ENCODE data around the gene HOXB1.
A peak's percentile ranks its signal among the peaks of the same experiment; 100 is the strongest.

The HOXB1 gene

DNA sequence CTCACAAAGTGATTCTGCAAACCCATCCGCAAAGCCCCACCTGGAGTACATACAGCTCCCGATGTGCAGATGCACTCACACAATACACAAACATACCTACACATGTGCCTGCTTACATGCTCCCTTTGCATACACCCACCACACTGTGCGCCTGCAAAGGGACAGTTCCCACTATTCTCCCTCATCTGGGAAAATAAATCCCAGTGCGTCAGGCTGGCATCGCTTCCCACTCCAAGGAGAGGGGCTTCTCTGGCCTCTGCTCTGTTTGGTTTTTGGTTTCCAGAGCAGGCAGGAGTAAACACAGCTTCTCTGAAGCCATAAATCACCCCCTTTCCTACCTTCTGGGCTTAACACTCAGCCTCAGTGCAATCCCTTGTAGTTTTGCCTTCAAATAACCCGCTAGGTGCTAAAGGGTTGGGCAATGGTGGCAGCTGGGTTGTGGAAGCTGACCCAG lies 32.6 kb upstream of the HOXB1 start:
- Mint-ChIP-seq H3K4me3 (no peak overlapping the region), H3K27ac (no peak overlapping the region), H3K36me3 (ENCODE audit: low read depth) (peaks cover 13% of the 10 kb centered on the region), H3K9me3 (no peaks in the 10 kb centered on the region), H3K27me3 (ENCODE audit: low read depth) (peaks cover 21% of the 10 kb centered on the region), H3K4me1 (ENCODE audit: low read depth) (peaks cover 8% of the 10 kb centered on the region)

DNA sequence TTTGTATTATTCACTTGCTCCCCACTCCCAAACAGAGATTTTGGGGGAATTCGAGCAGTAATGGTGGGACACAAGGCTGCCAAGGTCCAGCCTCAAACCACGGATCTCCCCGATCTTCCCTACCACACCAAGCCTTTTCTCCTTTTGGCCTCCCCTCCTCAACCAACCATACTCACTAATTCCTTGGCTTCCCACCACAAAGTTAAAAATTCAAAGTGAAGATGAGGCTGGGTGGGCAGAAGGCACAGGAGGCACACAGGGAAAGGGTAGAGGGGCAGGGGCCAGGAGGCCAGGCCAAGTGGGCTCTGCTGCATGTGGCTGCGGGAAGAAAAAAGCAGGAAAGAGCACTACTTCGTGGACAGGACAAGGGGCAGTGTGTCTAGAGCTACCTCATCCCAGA lies 32.1 kb upstream of the HOXB1 start:
- Mint-ChIP-seq H3K27ac (no peak overlapping the region), H3K27me3 (ENCODE audit: low read depth) (peaks cover 26% of the 10 kb centered on the region), H3K9me3 (no peaks in the 10 kb centered on the region), H3K4me1 (ENCODE audit: low read depth) (peaks cover 5% of the 10 kb centered on the region), H3K4me3 (no peak overlapping the region), H3K36me3 (ENCODE audit: low read depth) (peaks cover 14% of the 10 kb centered on the region)

DNA sequence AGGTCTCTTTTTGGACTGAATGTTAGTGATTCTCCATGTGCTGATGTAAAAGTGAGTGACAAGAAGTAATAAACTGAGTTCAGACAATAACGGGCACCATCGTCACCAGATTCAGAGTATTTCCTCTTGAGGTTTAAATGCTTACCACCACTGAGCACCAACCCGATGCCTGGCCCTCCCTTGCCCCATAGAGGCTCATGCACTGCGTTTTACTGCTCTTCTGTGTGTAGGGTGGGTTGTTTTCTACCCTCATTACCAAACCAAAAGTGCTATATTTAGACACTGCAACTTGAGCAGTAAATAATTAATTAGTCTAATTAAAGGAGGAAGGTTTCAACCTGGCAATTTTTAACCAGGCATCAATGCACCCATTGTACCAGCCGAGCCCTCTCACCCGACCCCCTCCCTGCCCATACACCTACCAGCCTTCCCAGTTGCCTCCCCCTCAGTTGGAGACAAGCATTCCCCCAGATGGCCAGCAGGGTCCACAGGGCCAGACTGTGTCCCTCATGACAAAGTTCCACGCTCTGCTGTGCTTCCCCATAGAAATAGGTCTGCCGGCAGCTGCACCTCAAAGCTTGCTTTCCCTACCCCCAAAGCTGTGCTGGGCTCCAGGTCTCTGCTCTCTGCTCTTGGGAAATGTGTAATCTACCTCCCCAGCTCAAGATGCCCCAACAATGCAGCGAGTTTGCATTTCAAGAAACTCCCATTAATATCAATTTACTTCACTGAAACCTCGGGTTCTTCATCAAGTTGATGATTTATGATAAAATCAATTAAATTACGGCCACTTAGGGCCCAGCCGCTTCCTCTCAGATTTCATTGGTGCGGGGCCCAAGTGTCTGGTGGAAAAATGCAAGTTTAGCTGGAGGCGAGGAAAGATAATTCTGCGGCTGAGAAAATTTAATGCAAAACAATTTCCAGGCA lies 31.3 kb upstream of the HOXB1 start:
- Mint-ChIP-seq H3K4me3 (no peak overlapping the region), H3K27me3 (ENCODE audit: low read depth) (peaks cover 30% of the 10 kb centered on the region), H3K4me1 (ENCODE audit: low read depth) (peaks cover 5% of the 10 kb centered on the region), H3K9me3 (no peaks in the 10 kb centered on the region), H3K36me3 (ENCODE audit: low read depth) (peaks cover 15% of the 10 kb centered on the region), H3K27ac (no peak overlapping the region)

DNA sequence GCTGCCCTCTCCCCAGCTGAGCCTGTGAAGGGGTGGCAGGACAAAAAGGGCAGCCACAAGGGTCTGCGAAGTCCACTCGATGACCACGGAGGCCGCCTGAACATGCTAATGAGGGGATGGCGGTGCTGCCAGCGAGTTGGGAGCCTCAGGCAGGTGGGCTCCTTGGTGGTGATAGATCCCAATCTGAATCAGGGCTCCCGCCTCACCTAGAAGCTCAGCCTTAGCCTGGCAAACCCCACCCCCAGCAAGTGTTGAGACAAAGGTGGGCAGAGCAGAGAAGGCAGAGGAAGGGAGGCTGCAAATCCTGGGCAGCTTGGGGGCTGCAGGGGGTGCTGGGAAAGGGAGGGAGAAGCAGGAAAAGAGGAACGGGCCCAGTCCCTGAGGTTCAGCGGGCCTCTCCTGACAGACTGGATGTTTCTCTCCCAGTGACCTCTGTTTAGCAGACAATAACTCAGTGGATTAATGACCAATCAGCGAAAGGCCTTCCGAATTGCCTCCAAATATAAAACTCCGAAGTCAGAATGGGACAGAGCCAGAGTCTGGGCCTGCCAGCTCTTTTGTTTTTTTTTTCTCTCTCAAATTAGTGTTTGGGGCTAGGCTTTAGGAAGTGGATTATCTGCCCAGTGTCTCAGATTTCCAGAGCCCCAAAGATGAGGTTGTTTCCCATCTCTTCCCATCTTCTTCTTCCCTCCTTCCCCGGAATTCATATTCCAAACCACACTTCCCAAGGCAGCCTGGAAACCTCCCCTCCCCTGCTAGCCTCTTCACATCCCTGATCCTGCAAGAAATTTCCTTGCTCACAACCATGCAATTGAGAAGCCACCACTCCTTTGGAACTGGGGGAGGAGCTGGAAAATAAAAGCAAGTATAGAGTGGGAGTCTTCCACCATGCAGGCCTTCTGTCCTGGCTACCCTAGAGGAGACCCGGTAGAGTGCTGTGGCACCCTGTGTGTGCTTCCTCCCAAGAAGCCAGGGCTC lies 29.3 kb upstream of the HOXB1 start:
- H3K27ac Mint-ChIP-seq: no peak overlapping the region
- peaks cover 49% of the 10 kb centered on the region for H3K27me3 Mint-ChIP-seq (ENCODE audit: low read depth)
- no peak overlapping the region for H3K4me3 Mint-ChIP-seq
- peaks cover 24% of the 10 kb centered on the region for H3K36me3 Mint-ChIP-seq (ENCODE audit: low read depth)
- peaks cover 17% of the 10 kb centered on the region for H3K4me1 Mint-ChIP-seq (ENCODE audit: low read depth)
- no peaks in the 10 kb centered on the region for H3K9me3 Mint-ChIP-seq

DNA sequence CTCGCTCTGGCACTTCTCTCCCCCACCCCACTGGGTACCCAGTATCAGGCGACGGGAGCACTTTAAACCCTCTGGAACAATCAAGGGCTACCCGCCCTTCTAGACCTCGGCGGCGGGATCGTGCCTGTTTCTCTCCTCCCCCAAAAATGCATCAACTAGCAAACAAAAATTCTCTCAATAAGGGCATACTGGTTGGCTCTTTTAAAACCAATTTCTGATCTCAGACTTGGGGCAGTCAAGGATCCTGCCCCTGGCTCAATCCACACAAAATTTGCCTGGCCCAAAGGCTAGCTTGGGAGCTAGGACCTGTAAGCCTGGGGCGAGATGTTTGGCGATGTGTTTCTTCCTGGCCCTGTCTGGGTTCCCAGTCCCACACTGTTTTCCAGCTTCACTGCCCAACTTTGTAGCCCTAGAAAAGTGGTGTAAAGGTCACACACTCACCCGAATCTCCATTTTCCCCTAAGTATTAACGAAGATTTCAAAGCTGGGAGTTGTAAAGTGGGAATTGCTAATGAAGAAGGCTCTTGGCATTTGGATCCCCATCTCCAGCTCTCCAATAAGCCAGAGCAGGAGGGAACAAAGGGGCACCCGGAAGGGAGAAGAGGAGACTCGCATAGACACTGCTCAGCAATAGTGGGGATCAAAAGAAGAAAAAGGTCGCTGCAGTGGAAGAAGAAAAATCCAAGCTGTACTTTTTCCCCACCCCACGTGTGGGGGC lies 28.5 kb upstream of the HOXB1 start:
- no peak overlapping the region for H3K27ac Mint-ChIP-seq
- H3K36me3 Mint-ChIP-seq (ENCODE audit: low read depth): peaks cover 24% of the 10 kb centered on the region
- H3K4me1 Mint-ChIP-seq (ENCODE audit: low read depth): peaks cover 19% of the 10 kb centered on the region
- H3K4me3 Mint-ChIP-seq: no peak overlapping the region
- H3K9me3 Mint-ChIP-seq: no peaks in the 10 kb centered on the region
- H3K27me3 Mint-ChIP-seq (ENCODE audit: low read depth): peaks cover 50% of the 10 kb centered on the region

DNA sequence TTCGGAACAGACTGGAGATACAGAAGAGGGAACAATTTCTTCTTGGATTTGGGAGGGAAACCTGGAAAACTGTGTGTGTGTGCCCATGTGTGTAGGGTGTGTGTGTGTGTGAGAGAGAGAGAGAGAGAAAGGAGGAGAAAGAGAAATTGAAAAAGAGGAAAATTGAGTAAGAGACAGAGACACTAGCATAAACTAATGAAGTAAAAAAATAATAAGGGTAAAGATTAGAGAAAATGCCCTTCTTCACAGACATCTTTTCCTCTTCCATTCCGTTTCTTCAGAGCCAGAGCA lies 28.0 kb upstream of the HOXB1 start:
- peaks cover 25% of the 10 kb centered on the region for H3K36me3 Mint-ChIP-seq (ENCODE audit: low read depth)
- H3K4me3 Mint-ChIP-seq: no peak overlapping the region
- no peak overlapping the region for H3K27ac Mint-ChIP-seq
- no peaks in the 10 kb centered on the region for H3K9me3 Mint-ChIP-seq
- peaks cover 52% of the 10 kb centered on the region for H3K27me3 Mint-ChIP-seq (ENCODE audit: low read depth)
- peaks cover 19% of the 10 kb centered on the region for H3K4me1 Mint-ChIP-seq (ENCODE audit: low read depth)

DNA sequence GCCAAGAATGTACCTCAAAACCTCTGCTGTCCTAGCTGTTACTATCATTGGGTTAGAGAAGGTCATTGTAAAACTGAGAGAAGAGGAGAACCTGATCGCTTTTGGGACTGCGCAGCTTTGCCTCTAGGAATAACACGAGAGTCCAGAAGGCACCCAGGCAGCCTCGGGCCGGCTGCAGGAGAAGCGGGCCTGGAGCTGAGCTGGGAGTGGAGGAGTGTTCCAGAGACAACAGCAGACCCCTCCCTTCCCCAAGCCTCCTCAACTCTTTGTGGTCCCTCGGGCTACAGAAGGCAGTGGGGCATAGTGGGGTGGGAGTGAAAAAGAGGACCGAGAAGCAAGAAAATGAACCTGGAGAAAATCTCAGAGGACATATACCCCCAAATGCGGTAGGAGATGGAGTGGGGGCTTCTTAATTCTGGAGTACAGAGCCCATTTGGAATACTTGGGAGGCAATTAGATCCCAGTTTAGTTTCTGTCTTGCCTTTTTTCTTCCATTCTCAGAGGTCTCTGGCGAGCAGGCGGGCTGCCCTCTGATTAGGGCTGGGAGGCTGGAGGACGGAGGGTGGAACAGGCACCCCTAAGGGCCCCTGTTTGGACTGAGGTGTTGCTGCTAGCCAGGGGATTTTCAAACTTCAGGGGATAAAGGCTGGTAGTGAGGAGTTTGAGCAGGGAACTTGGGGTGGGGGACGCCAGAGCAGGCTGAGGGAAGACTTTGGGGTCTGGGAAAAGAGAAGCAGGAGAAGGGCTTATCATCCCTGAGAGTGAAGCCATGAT lies 27.4 kb upstream of the HOXB1 start:
- Mint-ChIP-seq H3K27me3 (ENCODE audit: low read depth) (peaks cover 49% of the 10 kb centered on the region), H3K4me3 (no peak overlapping the region), H3K4me1 (ENCODE audit: low read depth) (peaks cover 19% of the 10 kb centered on the region), H3K36me3 (ENCODE audit: low read depth) (peaks cover 27% of the 10 kb centered on the region), H3K9me3 (no peaks in the 10 kb centered on the region), H3K27ac (no peak overlapping the region)

DNA sequence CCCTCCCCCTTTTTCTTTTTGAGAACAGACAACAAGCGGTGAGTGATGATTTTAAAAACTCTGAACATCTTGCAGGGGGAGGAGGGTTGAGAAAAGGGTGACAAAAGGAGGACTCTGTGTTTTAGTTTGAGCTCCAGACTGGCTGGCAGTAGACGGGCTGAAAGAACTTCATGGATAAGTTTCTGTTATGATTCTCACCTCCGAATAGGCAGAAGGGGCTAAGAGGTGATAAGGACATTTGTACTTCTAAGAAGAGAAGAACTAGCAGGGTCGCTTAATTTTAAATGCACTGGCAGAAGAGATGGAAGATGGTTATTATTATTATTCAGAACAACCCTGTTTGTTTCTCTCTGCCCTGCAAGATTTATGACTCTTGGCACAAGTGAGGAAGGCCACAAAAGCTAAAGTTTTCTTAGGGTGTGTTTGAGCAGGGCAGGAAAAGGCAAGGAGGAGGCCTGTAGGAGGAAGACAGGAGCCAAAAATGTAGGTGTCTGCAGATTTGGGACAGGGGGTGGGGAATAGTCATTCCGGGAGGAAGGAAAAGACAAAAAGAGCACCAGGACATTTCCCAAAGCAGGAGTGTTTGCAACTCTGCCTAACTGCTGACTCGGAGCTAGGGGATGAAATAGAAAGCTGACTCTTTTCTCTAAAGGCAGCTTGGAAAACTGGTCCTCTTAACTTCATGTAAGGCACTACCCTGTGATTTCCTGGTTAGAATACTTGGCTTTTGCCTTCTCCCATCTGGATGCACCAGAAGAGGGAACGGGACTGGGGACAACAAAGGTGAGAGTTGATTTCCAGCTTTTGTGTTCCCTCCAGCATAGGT lies 26.0 kb upstream of the HOXB1 start:
- Mint-ChIP-seq H3K4me1 (ENCODE audit: low read depth) (peaks cover 18% of the 10 kb centered on the region), H3K27ac (no peak overlapping the region), H3K9me3 (no peaks in the 10 kb centered on the region), H3K36me3 (ENCODE audit: low read depth) (peaks cover 27% of the 10 kb centered on the region), H3K27me3 (ENCODE audit: low read depth) (peaks cover 46% of the 10 kb centered on the region), H3K4me3 (no peak overlapping the region)

DNA sequence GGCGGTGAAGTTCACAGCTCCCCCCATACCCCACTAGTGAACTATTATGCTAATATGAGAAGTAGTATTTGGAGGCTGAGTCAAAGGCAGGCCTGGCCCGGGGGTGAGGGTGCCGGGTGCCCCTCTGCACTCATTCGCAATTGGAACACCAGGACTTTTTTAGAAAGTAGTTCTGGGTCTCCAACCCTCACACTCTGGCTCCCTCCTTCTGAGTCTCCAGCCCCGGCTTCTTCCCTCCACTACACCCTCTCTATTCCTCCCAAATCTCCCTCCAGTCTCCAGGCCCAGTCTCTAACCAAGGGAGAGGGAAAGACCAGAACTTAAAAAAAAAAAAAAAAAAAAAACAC lies 25.4 kb upstream of the HOXB1 start:
- no peak overlapping the region for H3K4me3 Mint-ChIP-seq
- no peaks in the 10 kb centered on the region for H3K9me3 Mint-ChIP-seq
- peaks cover 27% of the 10 kb centered on the region for H3K36me3 Mint-ChIP-seq (ENCODE audit: low read depth)
- peaks cover 46% of the 10 kb centered on the region for H3K27me3 Mint-ChIP-seq (ENCODE audit: low read depth)
- peaks cover 14% of the 10 kb centered on the region for H3K4me1 Mint-ChIP-seq (ENCODE audit: low read depth)
- H3K27ac Mint-ChIP-seq: no peak overlapping the region

DNA sequence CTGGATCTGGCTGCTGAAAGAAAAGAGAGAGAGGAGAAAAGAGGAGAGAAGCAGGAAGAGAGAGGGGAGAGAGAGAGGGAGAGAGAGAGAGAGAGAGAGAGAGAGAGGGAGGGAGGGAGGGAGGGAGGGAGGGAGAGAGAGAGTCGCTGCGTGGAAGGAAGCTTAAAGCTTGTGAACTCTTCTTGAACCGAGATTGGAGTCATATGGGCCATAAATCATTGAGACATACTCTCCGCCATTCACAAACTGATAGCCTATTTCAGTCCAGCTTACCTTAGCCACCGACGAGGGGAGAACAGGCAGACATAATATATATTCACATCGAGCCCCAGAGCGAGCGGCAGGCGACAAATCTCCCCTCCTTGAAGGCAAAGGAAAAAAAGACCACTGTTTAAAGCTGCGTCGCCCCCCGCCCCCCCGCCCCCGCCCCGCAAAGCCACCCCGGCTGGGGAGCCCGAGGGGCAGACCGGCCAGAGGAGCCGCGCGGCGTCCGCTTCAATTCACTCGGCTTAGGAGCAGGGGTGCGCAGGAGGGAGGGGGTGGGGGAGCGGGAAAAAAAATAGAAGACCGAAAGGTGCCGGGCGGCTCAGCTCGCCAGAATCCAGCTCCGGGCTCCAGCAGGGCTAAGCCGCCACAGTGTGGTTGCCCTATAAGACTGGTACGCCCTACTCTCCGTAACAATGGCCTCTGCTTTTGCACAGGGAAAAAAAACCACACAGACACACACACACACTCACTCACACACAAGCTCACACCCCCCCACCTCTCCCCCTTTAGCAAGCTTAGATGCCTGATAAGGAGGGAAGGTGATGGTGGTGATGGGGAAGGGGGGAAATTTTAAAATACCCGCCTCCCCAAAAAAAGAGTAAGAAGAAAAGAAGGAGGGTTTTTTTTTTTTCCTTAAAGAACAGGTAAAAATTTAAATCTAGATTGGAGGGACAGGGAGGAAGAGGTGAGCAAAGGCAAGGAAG lies 24.7 kb upstream of the HOXB1 start:
- H3K36me3 Mint-ChIP-seq (ENCODE audit: low read depth): peaks cover 27% of the 10 kb centered on the region
- peaks cover 13% of the 10 kb centered on the region for H3K4me1 Mint-ChIP-seq (ENCODE audit: low read depth)
- H3K9me3 Mint-ChIP-seq: no peaks in the 10 kb centered on the region
- peaks cover 46% of the 10 kb centered on the region for H3K27me3 Mint-ChIP-seq (ENCODE audit: low read depth)
- H3K27ac Mint-ChIP-seq: no peak overlapping the region
- H3K4me3 Mint-ChIP-seq: peak overlapping the region; percentile 85

DNA sequence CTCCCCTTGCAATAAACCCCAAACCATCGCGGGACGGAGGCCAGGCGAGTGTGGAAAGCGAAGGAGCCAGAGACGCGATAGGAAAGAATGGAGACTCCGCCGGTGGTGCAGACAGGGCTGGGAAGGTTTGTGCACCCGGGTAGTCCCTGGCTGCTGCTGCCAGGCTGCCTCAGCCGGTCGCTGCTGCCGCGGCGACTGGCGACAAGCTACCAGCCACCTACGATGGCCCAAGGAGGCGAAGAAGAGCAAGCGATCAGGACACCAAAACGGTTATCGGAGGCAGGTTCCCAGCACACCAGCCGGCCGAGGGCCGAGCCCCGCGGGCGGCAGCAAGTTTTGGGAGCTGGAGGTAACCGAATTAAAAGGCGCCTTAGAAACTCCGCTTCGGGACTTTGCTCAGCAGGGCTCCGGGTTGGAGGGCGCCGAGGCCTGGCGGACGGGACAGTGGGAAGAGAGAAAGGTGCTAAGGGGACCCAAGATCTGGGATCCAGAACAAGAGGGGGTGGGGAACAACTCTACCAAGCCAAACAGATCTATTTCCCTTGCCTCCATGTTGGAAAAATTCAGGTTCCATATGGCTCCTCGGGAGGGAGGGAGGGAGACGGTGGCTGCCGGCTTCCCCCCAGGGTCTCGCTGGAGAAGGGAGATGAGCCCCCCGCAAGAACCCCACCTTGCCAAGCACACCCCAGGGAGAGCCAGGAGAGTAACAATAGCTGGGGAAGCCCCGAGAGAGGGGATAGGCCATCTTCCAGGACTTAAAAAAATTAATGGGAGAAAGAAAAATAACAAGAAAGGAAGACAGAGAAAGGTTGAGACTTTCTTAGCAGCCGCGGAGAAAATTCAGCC lies 23.8 kb upstream of the HOXB1 start:
- no peaks in the 10 kb centered on the region for H3K9me3 Mint-ChIP-seq
- no peak overlapping the region for H3K27ac Mint-ChIP-seq
- H3K4me3 Mint-ChIP-seq: peak overlapping the region; percentile 85
- H3K27me3 Mint-ChIP-seq (ENCODE audit: low read depth): peaks cover 46% of the 10 kb centered on the region
- H3K4me1 Mint-ChIP-seq (ENCODE audit: low read depth): peaks cover 13% of the 10 kb centered on the region
- H3K36me3 Mint-ChIP-seq (ENCODE audit: low read depth): peaks cover 30% of the 10 kb centered on the region

DNA sequence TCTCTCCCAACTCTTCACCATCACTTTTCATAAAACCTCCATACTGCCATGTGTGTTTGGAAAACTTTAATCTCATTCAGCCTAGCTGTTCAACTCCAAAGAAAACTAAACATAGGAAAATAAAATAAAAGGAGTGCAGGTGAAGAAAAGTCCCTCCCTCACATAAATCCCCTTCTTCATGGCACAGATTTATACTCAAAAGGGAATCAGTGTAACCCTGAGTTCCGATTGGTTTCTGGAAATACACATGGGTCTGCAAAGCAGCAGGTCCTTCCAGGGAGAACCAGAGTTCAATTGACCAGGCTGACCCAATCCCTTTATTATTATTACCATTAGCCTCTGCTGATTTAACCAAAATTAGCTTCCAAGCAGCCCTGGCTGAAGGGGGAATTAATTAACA lies 23.0 kb upstream of the HOXB1 start:
- Mint-ChIP-seq H3K27me3 (ENCODE audit: low read depth) (peaks cover 41% of the 10 kb centered on the region), H3K9me3 (no peaks in the 10 kb centered on the region), H3K27ac (no peak overlapping the region), H3K4me1 (ENCODE audit: low read depth) (peaks cover 15% of the 10 kb centered on the region), H3K4me3 (no peak overlapping the region), H3K36me3 (ENCODE audit: low read depth) (peaks cover 29% of the 10 kb centered on the region)
